ENCODE data around the gene ASS1. TPM values are rescaled to one million over a fixed set of nuclear protein-coding genes. Genes with fewer than 3 reads are reported as not detected.
A peak's percentile ranks its signal among the peaks of the same experiment; 100 is the strongest.

Gene ASS1
- total and polyA plus RNA-seq, 2 of the 13 experiments (the other 11 are each of a cell fraction or from before 2014, with no cell fraction given), result 77.6 to 122 TPM

DNA sequence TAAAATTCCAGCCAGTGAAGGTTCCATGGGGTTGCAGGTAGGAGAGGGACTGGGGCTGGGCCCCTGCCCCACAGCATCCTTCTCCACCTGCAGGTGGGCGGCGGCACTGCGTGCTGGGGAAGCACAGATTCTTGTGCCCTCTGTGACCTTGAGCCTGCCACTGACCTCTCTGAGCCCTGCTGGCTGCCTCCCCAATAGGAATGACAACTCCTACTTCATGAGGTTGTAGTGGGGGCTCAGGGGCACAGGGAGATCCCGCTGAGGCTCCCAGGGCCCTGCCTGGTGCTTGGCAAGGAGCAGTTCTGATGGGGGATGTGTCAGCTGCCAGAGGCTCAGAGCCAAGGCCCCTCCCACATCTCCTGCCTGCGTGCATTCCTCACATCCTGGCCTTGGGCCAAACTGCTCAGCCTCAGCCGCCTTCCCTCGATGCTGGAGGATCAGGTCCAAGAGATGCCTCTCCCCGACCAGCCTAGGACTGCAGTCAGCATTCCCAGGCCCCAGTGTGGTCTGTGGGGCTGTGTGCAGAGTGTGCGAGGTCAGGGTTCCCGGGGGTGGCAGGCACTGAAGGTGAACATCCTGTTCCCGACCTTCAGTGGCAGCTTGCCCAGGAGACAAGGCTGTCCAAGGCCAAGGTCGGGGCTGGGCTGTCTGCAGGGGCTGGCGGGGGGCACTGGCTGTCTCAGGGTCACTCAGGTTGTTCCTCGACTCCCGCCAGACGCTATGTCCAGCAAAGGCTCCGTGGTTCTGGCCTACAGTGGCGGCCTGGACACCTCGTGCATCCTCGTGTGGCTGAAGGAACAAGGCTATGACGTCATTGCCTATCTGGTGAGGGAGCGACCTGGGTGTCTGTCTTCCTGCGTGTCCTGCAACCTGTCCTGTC lies 7.0 kb downstream of the ASS1 start (continued):
- TF ChIP-seq, protein P1, sequence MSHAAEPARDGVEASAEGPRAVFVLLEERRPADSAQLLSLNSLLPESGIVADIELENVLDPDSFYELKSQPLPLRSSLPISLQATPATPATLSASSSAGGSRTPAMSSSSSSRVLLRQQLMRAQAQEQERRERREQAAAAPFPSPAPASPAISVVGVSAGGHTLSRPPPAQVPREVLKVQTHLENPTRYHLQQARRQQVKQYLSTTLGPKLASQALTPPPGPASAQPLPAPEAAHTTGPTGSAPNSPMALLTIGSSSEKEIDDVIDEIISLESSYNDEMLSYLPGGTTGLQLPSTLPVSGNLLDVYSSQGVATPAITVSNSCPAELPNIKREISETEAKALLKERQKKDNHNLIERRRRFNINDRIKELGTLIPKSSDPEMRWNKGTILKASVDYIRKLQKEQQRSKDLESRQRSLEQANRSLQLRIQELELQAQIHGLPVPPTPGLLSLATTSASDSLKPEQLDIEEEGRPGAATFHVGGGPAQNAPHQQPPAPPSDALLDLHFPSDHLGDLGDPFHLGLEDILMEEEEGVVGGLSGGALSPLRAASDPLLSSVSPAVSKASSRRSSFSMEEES (CRISPR knock-in tag; IDR thresholded peaks at IDR 0.05), result no peak
- TF ChIP-seq, protein P2, sequence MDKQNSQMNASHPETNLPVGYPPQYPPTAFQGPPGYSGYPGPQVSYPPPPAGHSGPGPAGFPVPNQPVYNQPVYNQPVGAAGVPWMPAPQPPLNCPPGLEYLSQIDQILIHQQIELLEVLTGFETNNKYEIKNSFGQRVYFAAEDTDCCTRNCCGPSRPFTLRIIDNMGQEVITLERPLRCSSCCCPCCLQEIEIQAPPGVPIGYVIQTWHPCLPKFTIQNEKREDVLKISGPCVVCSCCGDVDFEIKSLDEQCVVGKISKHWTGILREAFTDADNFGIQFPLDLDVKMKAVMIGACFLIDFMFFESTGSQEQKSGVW (CRISPR knock-in tag; IDR thresholded peaks at IDR 0.05; ENCODE audit: borderline replicate concordance), result no peak
- 0 out of 2 replicates have a peak, but pooled peaks have one; percentile 38 for TF ChIP-seq AKAP8 (CRISPR knock-in tag; IDR thresholded peaks at IDR 0.05)
- no peak for TF ChIP-seq DMAP1 (CRISPR knock-in tag; IDR thresholded peaks at IDR 0.05)
- no peak for TF ChIP-seq PRMT3 (CRISPR knock-in tag; IDR thresholded peaks at IDR 0.05; ENCODE audit: borderline replicate concordance, low read depth)
- no peak for TF ChIP-seq ATM (IDR thresholded peaks at IDR 0.05; ENCODE audit: borderline replicate concordance)
- TF ChIP-seq CC2D1A (CRISPR knock-in tag; IDR thresholded peaks at IDR 0.05), result no peak
- TF ChIP-seq ZNF430 (CRISPR knock-in tag; IDR thresholded peaks at IDR 0.05), result no peak
- TF ChIP-seq NR2F1 (CRISPR knock-in tag; IDR thresholded peaks at IDR 0.05), result peak in 1 of 2 experiments; percentile 54; a peak in 1 of 4 replicates
- TF ChIP-seq MED1 (CRISPR knock-in tag; IDR thresholded peaks at IDR 0.05), result 0 out of 2 replicates have a peak, but pooled peaks have one; percentile 18
- no peak for TF ChIP-seq SMARCC2 (IDR thresholded peaks at IDR 0.05)
- TF ChIP-seq ZNF724P (CRISPR knock-in tag; IDR thresholded peaks at IDR 0.05; ENCODE audit: borderline replicate concordance), result no peak
- TF ChIP-seq REPIN1 (CRISPR knock-in tag; IDR thresholded peaks at IDR 0.05; ENCODE audit: borderline replicate concordance, low read depth), result peak; percentile 62; the same call in 1 of the 2 replicates
- TF ChIP-seq, protein P3, sequence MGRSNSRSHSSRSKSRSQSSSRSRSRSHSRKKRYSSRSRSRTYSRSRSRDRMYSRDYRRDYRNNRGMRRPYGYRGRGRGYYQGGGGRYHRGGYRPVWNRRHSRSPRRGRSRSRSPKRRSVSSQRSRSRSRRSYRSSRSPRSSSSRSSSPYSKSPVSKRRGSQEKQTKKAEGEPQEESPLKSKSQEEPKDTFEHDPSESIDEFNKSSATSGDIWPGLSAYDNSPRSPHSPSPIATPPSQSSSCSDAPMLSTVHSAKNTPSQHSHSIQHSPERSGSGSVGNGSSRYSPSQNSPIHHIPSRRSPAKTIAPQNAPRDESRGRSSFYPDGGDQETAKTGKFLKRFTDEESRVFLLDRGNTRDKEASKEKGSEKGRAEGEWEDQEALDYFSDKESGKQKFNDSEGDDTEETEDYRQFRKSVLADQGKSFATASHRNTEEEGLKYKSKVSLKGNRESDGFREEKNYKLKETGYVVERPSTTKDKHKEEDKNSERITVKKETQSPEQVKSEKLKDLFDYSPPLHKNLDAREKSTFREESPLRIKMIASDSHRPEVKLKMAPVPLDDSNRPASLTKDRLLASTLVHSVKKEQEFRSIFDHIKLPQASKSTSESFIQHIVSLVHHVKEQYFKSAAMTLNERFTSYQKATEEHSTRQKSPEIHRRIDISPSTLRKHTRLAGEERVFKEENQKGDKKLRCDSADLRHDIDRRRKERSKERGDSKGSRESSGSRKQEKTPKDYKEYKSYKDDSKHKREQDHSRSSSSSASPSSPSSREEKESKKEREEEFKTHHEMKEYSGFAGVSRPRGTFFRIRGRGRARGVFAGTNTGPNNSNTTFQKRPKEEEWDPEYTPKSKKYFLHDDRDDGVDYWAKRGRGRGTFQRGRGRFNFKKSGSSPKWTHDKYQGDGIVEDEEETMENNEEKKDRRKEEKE (IDR thresholded peaks at IDR 0.05), result no peak
- TF ChIP-seq, protein P4, sequence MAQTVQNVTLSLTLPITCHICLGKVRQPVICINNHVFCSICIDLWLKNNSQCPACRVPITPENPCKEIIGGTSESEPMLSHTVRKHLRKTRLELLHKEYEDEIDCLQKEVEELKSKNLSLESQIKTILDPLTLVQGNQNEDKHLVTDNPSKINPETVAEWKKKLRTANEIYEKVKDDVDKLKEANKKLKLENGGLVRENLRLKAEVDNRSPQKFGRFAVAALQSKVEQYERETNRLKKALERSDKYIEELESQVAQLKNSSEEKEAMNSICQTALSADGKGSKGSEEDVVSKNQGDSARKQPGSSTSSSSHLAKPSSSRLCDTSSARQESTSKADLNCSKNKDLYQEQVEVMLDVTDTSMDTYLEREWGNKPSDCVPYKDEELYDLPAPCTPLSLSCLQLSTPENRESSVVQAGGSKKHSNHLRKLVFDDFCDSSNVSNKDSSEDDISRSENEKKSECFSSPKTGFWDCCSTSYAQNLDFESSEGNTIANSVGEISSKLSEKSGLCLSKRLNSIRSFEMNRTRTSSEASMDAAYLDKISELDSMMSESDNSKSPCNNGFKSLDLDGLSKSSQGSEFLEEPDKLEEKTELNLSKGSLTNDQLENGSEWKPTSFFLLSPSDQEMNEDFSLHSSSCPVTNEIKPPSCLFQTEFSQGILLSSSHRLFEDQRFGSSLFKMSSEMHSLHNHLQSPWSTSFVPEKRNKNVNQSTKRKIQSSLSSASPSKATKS (CRISPR knock-in tag; IDR thresholded peaks at IDR 0.05), result no peak
- no peak for TF ChIP-seq ZNF138 (CRISPR knock-in tag; IDR thresholded peaks at IDR 0.05; ENCODE audit: low read depth)
- TF ChIP-seq HIVEP1 (CRISPR knock-in tag; IDR thresholded peaks at IDR 0.05), result peak; percentile 48; the same call in 1 of the 2 replicates

Data from HepG2 (cell line).